ENCODE data around the gene SLC16A6. TPM values are rescaled to one million over a fixed set of nuclear protein-coding genes. Genes with fewer than 3 reads are reported as not detected.

SLC16A6 gene
- polyA plus RNA-seq, 1 donor (not counting 4 experiments of a cell fraction or from before 2014, with no cell fraction given): 0.14 TPM

DNA sequence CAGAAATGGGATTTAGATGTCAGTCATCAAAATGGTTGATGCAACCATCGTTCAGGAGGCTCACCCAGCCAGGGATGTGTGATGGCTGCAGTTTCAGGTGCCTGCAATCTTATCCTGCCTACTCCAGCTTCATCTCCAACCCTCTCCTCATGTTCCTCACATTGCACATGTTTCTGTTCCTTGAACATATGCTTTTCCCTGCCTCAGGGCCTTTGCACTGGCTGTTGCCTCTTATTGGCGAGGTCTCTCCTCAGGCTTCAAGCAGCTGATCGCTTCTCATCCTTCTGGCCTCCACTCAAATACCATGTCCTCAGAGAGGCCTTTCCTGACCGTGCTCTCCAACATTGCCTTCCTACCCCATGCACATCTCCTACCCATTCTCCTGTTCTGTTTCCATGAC lies 25.0 kb upstream of the SLC16A6 start:
- Histone ChIP-seq H3K9ac (ENCODE audit: control insufficient read depth, extremely low read depth, insufficient read depth, low read length) (no peak overlapping the region), H3K9me3 (ENCODE audit: control insufficient read depth, low read depth, low read length) (no peaks in the 10 kb centered on the region), H3K27ac (ENCODE audit: control insufficient read depth, insufficient read depth, low read length) (no peak overlapping the region), H3K4me1 (ENCODE audit: control insufficient read depth, extremely low read depth, insufficient read depth, low read length) (no peaks in the 10 kb centered on the region), H3K4me3 (ENCODE audit: control insufficient read depth in 2 of 3, extremely low read depth in 1 of 3, insufficient read depth in 2 of 3, low read depth in 1 of 3, low read length in 3 of 3) (no peak overlapping the region), H2AFZ (ENCODE audit: control insufficient read depth, low read length) (no peak overlapping the region), H3K27me3 (ENCODE audit: control insufficient read depth, extremely low read depth, insufficient read depth, low read length) (no peaks in the 10 kb centered on the region), H3K4me2 (ENCODE audit: control insufficient read depth, extremely low read depth, insufficient read depth, low read depth, low read length) (no peak overlapping the region), H4K20me1 (ENCODE audit: control insufficient read depth, extremely low read depth, insufficient read depth, low read length) (no peaks in the 10 kb centered on the region), H3K79me2 (ENCODE audit: control insufficient read depth, insufficient read depth, low read length) (no peaks in the 10 kb centered on the region), H3K9me1 (ENCODE audit: control insufficient read depth, extremely low read depth, insufficient read depth, low read length) (no peaks in the 10 kb centered on the region), H3K36me3 (ENCODE audit: control insufficient read depth in 2 of 2, extremely low read depth in 1 of 2, insufficient read depth in 2 of 2, low read length in 2 of 2) (no peaks in the 10 kb centered on the region)
- dilution Hi-C loops (cut with MboI; ENCODE audit: extremely low pct_ligation_motif_present, low sequenced_read_pairs): no loop called here
- no peak for DNase-seq (ENCODE audit: low read depth, low spot score)
- no peak for FAIRE-seq
- TF ChIP-seq, protein P1, sequence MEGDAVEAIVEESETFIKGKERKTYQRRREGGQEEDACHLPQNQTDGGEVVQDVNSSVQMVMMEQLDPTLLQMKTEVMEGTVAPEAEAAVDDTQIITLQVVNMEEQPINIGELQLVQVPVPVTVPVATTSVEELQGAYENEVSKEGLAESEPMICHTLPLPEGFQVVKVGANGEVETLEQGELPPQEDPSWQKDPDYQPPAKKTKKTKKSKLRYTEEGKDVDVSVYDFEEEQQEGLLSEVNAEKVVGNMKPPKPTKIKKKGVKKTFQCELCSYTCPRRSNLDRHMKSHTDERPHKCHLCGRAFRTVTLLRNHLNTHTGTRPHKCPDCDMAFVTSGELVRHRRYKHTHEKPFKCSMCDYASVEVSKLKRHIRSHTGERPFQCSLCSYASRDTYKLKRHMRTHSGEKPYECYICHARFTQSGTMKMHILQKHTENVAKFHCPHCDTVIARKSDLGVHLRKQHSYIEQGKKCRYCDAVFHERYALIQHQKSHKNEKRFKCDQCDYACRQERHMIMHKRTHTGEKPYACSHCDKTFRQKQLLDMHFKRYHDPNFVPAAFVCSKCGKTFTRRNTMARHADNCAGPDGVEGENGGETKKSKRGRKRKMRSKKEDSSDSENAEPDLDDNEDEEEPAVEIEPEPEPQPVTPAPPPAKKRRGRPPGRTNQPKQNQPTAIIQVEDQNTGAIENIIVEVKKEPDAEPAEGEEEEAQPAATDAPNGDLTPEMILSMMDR (optimal IDR thresholded peaks at IDR 0.05 in 1 of 3, IDR thresholded peaks at IDR 0.05 in 1 of 3, conservative IDR thresholded peaks at IDR 0.05 in 1 of 3; ENCODE audit: extremely low read depth in 1 of 3, insufficient read depth in 2 of 3, low read length in 3 of 3): no peak
- no peak for TF ChIP-seq EZH2 (IDR thresholded peaks at IDR 0.05; ENCODE audit: low read length)

DNA sequence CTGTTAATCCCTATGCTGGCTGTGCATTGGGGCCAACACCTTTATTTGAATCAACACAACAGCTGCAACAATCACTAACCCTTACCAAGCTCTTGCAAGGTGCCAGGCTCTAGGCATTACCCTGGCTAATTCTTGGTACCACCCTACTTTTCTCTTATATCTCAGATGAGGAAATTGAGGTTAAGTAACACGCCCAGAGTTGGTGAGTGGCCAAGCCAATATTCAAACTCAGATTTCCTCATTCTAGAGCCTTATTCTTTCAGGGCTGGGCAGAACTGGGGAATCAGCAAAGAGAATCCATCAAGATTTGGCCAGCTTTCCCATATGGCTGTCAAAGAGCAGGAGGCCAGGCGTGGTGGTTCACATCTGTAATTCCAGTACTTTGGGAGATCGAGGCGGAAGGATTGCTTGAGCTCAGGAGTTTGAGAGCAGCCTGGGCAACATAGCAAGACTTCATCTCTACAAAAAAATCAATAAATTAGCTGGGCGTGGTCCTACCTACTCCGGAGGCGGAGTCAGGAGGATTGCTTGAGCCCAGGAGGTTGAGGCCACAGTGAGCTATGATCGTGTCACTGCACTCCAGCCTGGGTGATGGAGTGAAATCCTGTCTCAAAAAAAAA lies 24.1 kb upstream of the SLC16A6 start:
- Histone ChIP-seq H3K4me2 (ENCODE audit: control insufficient read depth, extremely low read depth, insufficient read depth, low read depth, low read length) (no peak overlapping the region), H3K4me1 (ENCODE audit: control insufficient read depth, extremely low read depth, insufficient read depth, low read length) (no peaks in the 10 kb centered on the region), H2AFZ (ENCODE audit: control insufficient read depth, low read length) (no peak overlapping the region), H3K9ac (ENCODE audit: control insufficient read depth, extremely low read depth, insufficient read depth, low read length) (no peak overlapping the region), H3K27ac (ENCODE audit: control insufficient read depth, insufficient read depth, low read length) (no peak overlapping the region), H3K36me3 (ENCODE audit: control insufficient read depth in 2 of 2, extremely low read depth in 1 of 2, insufficient read depth in 2 of 2, low read length in 2 of 2) (no peaks in the 10 kb centered on the region), H3K9me3 (ENCODE audit: control insufficient read depth, low read depth, low read length) (no peaks in the 10 kb centered on the region), H4K20me1 (ENCODE audit: control insufficient read depth, extremely low read depth, insufficient read depth, low read length) (no peaks in the 10 kb centered on the region), H3K4me3 (ENCODE audit: control insufficient read depth in 2 of 3, extremely low read depth in 1 of 3, insufficient read depth in 2 of 3, low read depth in 1 of 3, low read length in 3 of 3) (no peak overlapping the region), H3K27me3 (ENCODE audit: control insufficient read depth, extremely low read depth, insufficient read depth, low read length) (no peaks in the 10 kb centered on the region), H3K79me2 (ENCODE audit: control insufficient read depth, insufficient read depth, low read length) (no peaks in the 10 kb centered on the region), H3K9me1 (ENCODE audit: control insufficient read depth, extremely low read depth, insufficient read depth, low read length) (no peaks in the 10 kb centered on the region)
- no peak for FAIRE-seq
- DNase-seq (ENCODE audit: low read depth, low spot score): no peak
- dilution Hi-C loops (cut with MboI; ENCODE audit: extremely low pct_ligation_motif_present, low sequenced_read_pairs): no loop called here
- TF ChIP-seq, protein P1 (optimal IDR thresholded peaks at IDR 0.05 in 1 of 3, IDR thresholded peaks at IDR 0.05 in 1 of 3, conservative IDR thresholded peaks at IDR 0.05 in 1 of 3; ENCODE audit: extremely low read depth in 1 of 3, insufficient read depth in 2 of 3, low read length in 3 of 3): no peak
- no peak for TF ChIP-seq EZH2 (IDR thresholded peaks at IDR 0.05; ENCODE audit: low read length)

All from keratinocyte (primary cell).